GM21390 (cell line): Measurements from ENCODE around the gene SEC16A.

Source experiments
- ATAC-seq: cut with Tn5 transposase; IDR thresholded peaks from one replicate; pipeline ENCODE4 v1.9.1; 2021; ENCODE audit not compliant: unreplicated experiment

The SEC16A gene

GRCh38 chr9:136518623-136519022 lies 35.8 kb upstream of the SEC16A start:
- no peak for ATAC-seq

GRCh38 chr9:136517950-136518349 lies 35.1 kb upstream of the SEC16A start:
- ATAC-seq, result no peak

- no peak for ATAC-seq
Measured at GRCh38 chr9:136517012-136517743, 34.3 kb upstream of the SEC16A start.

- ATAC-seq, result no peak
Measured at GRCh38 chr9:136516191-136516654, 33.4 kb upstream of the SEC16A start.

- no peak for ATAC-seq
Measured at GRCh38 chr9:136515276-136515675, 32.4 kb upstream of the SEC16A start.

GRCh38 chr9:136514022-136514714 lies 31.3 kb upstream of the SEC16A start:
- no peak for ATAC-seq

- no peak for ATAC-seq
Measured at GRCh38 chr9:136513191-136513590, 30.4 kb upstream of the SEC16A start.

GRCh38 chr9:136512651-136513071 lies 29.8 kb upstream of the SEC16A start:
- ATAC-seq, result no peak

- ATAC-seq, result no peak
Measured at GRCh38 chr9:136511670-136512592, 29.1 kb upstream of the SEC16A start.

- no peak for ATAC-seq
Measured at GRCh38 chr9:136511144-136511669, 28.4 kb upstream of the SEC16A start.

- ATAC-seq, result no peak
Measured at GRCh38 chr9:136510561-136510960, 27.7 kb upstream of the SEC16A start.

GRCh38 chr9:136509549-136509948 lies 26.7 kb upstream of the SEC16A start:
- ATAC-seq, result no peak

- ATAC-seq, result no peak
Measured at GRCh38 chr9:136508729-136509500, 26.1 kb upstream of the SEC16A start.

- ATAC-seq, result no peak
Measured at GRCh38 chr9:136507992-136508375, 25.1 kb upstream of the SEC16A start.

GRCh38 chr9:136507221-136507991 lies 24.6 kb upstream of the SEC16A start:
- ATAC-seq, result no peak

GRCh38 chr9:136506425-136506824 lies 23.6 kb upstream of the SEC16A start:
- ATAC-seq, result no peak

GRCh38 chr9:136505406-136506403 lies 22.9 kb upstream of the SEC16A start:
- ATAC-seq, result no peak
